Activated CD4-positive, alpha-beta T cell treated with anti-CD3 and anti-CD28 coated beads, Interleukin-2, amount 50 U/mL, for 24 hours (primary cell): ENCODE measurements around the gene GCK.
A peak's percentile ranks its signal among the peaks of the same experiment; 100 is the strongest.

ENCODE experiments used
- DNase-seq, 2 donors: peaks; one replicate each; pipeline ENCODE4 v3.0.0-alpha.2; 2020; ENCODE audit warnings: low read depth in 1 of 2, low spot score in 1 of 2

The GCK gene

GRCh38 chr7:44157116-44158080, 31.8 kb downstream of the GCK start:
- DNase-seq, result no peak

DNA sequence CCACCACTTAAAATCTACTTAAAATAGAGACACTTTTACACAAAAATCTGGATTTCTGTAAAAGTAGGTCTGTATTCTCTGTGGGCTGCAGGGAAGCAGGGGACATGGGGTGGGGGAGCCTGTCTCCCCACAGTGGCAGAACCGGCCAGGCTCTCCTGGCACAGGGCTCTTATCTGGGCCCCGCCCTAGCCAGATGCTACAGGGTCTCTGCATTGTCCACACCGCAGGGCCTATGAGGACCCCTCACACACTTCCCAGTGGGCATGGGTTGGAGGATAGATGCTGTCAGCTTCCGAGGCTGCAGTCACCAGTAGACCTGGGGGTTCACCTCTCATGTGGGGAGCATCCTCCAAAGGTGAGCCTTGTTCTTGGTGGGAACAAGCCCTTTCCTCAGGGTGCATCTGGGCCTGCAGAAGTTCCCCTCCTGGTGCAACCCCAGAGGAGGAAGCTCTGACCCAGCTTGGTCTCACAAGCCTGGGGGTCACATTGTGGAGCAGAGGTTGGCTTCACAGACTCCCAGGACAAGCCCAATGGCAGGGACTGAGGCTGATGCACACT, 32.7 kb downstream of the GCK start:
- DNase-seq, result no peak

- DNase-seq, result no peak
Measured at GRCh38 chr7:44155191-44156185, 33.8 kb downstream of the GCK start.

GRCh38 chr7:44154703-44155102, 34.5 kb downstream of the GCK start:
- no peak for DNase-seq

- no peak for DNase-seq
Measured at GRCh38 chr7:44153948-44154335, 35.3 kb downstream of the GCK start.

GRCh38 chr7:44152971-44153947, 36.0 kb downstream of the GCK start:
- DNase-seq, result no peak

DNA sequence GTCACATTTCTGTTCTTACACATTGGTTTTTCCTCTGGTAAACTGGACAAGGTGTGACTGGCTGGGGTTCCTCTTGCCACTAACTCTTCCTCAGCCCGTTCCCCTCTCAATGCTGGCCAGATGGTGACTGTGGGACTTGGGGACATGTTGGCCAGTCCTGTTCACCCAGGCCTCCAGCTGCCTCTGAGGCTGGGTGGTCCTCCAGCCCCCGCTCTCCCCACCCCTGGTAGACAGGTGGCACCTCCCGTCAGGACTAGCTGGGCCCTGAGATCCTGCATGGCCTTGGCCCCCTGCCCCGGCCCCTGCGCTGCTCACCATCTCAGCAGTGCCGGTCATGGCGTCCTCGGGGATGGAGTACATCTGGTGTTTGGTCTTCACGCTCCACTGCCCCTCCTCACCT, 37.3 kb downstream of the GCK start:
- DNase-seq, result no peak

GRCh38 chr7:44150966-44151941, 38.0 kb downstream of the GCK start:
- DNase-seq, result no peak

DNA sequence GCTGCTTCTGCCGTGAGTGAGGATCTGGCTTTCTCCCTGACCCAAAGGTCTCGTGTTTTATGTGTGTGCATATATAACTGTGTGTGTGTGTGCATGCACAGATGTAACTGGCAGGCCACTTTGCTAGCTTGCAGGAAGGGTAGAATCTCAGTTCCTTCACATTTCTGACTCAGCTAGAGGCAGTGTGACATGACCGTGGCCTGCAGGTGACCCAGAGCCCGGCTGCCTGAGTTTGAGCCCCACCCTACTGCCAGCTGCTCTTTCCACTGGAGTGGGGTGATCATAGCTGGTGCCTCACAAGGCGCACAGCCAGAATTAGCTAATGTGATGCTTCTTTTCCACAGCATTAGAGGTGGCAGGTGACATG, 38.8 kb downstream of the GCK start:
- DNase-seq, result no peak

- DNase-seq, result no peak
Measured at GRCh38 chr7:44149571-44150465, 39.4 kb downstream of the GCK start.

GRCh38 chr7:44148961-44149536, 40.2 kb downstream of the GCK start:
- DNase-seq, result no peak

DNA sequence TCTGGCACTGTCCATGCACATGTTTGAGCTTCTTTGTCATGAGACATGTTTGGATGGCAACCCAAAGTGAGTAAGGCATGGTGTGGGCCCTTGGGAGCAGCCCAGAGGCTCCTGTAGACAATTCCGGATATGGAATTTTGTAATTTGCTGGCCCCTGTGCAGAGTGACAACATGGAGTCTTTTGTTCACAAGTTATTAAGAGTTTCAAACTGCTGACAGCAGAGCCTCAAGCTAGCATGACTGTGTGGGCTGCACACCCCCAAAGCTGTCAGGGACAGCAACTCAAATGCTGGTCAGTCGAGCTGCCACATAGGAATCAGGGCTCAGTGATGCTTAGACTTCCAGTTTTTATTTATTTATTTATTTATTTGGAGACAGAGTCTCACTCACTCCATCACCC, 41.1 kb downstream of the GCK start:
- DNase-seq, result no peak

- no peak for DNase-seq
Measured at GRCh38 chr7:44147026-44147991, 41.9 kb downstream of the GCK start.

GRCh38 chr7:44145969-44146911, 43.0 kb downstream of the GCK start:
- DNase-seq, result peak; percentile 16 to 31

GRCh38 chr7:44145479-44145968, 43.7 kb downstream of the GCK start:
- peak; percentile 14 to 24 for DNase-seq
